Activated CD8-positive, alpha-beta memory T cell treated with anti-CD3 and anti-CD28 coated beads for 48 hours (primary cell): ENCODE measurements around the gene RAB5IF.
"Not testable (repeated sequence)": the region's sequence is repeated elsewhere in the genome, so short reads cannot be mapped to it uniquely, and the experiment has no call there.

ENCODE experiments used
- DNase-seq, 3 experiments: peaks; one replicate each; pipeline ENCODE4 v3.0.0-alpha.2; 2020; ENCODE audit warnings: low read depth in 2 of 3, low spot score in 2 of 3

RAB5IF gene

GRCh38 chr20:36585410-36586125 lies 20.0 kb upstream of the RAB5IF start:
- no peak for DNase-seq

GRCh38 chr20:36587388-36588070 lies 18.1 kb upstream of the RAB5IF start:
- DNase-seq: no peak

GRCh38 chr20:36591281-36591680 lies 14.3 kb upstream of the RAB5IF start:
- no peak for DNase-seq

- no peak for DNase-seq
Measured at GRCh38 chr20:36591854-36592641, 13.5 kb upstream of the RAB5IF start.

GRCh38 chr20:36593347-36593929 lies 12.1 kb upstream of the RAB5IF start:
- DNase-seq: no peak

GRCh38 chr20:36599912-36600345 lies 5.7 kb upstream of the RAB5IF start:
- DNase-seq: no peak

- no peak for DNase-seq
Measured at GRCh38 chr20:36601540-36601939, 4.0 kb upstream of the RAB5IF start.

- no peak for DNase-seq
Measured at GRCh38 chr20:36604952-36605398, 604 bp upstream of the RAB5IF start.

- DNase-seq: no peak
Measured at GRCh38 chr20:36606158-36607066, 833 bp downstream of the RAB5IF start.

GRCh38 chr20:36607586-36608387 lies 2.2 kb downstream of the RAB5IF start:
- no peak for DNase-seq

- DNase-seq: not testable (repeated sequence)
Measured at GRCh38 chr20:36608388-36608728, 2.8 kb downstream of the RAB5IF start.

GRCh38 chr20:36611625-36612024 lies 6.0 kb downstream of the RAB5IF start:
- no peak for DNase-seq

GRCh38 chr20:36613974-36614373 lies 8.4 kb downstream of the RAB5IF start:
- DNase-seq: no peak

- DNase-seq: no peak
Measured at GRCh38 chr20:36614781-36615557, 9.4 kb downstream of the RAB5IF start.

GRCh38 chr20:36620917-36621316 lies 15.3 kb downstream of the RAB5IF start:
- DNase-seq: no peak

- DNase-seq: no peak
Measured at GRCh38 chr20:36623444-36623843, 17.9 kb downstream of the RAB5IF start.

- DNase-seq: no peak
Measured at GRCh38 chr20:36624068-36624943, 18.7 kb downstream of the RAB5IF start.

- no peak for DNase-seq
Measured at GRCh38 chr20:36624944-36625324, 19.4 kb downstream of the RAB5IF start.
